ENCODE data around the gene FLOT1.
A peak's percentile ranks its signal among the peaks of the same experiment; 100 is the strongest.

The FLOT1 gene, protein sequence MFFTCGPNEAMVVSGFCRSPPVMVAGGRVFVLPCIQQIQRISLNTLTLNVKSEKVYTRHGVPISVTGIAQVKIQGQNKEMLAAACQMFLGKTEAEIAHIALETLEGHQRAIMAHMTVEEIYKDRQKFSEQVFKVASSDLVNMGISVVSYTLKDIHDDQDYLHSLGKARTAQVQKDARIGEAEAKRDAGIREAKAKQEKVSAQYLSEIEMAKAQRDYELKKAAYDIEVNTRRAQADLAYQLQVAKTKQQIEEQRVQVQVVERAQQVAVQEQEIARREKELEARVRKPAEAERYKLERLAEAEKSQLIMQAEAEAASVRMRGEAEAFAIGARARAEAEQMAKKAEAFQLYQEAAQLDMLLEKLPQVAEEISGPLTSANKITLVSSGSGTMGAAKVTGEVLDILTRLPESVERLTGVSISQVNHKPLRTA

DNA sequence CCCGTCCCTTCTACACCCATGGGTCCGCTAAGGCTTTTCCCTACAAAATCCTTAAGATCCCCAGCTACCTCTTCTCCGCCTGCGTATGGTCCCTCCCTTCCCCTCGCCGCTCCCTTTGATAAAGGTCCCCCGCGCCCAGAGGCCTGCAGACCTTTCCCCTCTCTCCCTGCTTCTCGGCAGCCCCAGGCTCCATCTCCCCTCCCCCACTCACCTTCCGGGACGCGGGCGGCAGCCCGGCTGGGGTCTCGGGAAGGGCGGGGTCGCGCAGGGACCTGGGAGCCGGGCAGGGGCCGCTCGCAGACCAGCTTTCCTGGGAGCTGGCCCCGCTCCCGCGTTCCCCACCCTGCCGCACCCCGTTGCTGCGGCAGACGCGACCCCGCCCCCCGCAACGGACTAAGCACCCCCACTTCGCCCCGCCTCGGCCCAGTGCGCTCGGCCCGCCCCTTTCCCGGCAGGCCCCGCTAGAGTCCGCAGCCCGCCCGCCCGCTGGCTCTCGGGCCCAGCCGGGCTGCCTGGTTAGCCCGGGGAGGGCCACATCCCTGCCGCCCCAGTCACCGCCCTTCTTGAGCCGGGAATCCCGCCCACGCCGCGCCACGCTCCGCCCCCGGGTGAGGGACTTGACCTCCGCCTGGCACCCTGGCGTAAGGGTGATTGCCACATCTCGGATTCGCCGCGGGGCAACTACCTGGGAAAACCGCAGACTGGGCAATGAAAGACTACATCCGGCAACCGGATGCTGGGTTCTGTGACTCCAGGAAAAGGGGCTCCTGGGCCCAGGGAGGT lies at the start of gene FLOT1:
Gene FLOT1 (minus strand): TSS at position 372 of the 783 bp plus-strand sequence. CDS start 498 bp downstream, outside the sequence.
- DNase-seq: peak; percentile 93 to 95

- no peak for DNase-seq
Measured at GRCh38 chr6:30790724-30791383, 48.4 kb upstream of the FLOT1 start.

GRCh38 chr6:30789606-30790005 lies 47.1 kb upstream of the FLOT1 start:
- DNase-seq: no peak

GRCh38 chr6:30787954-30788353 lies 45.5 kb upstream of the FLOT1 start:
- DNase-seq: no peak

- no peak for DNase-seq
Measured at GRCh38 chr6:30782425-30783014, 40.0 kb upstream of the FLOT1 start.

DNA sequence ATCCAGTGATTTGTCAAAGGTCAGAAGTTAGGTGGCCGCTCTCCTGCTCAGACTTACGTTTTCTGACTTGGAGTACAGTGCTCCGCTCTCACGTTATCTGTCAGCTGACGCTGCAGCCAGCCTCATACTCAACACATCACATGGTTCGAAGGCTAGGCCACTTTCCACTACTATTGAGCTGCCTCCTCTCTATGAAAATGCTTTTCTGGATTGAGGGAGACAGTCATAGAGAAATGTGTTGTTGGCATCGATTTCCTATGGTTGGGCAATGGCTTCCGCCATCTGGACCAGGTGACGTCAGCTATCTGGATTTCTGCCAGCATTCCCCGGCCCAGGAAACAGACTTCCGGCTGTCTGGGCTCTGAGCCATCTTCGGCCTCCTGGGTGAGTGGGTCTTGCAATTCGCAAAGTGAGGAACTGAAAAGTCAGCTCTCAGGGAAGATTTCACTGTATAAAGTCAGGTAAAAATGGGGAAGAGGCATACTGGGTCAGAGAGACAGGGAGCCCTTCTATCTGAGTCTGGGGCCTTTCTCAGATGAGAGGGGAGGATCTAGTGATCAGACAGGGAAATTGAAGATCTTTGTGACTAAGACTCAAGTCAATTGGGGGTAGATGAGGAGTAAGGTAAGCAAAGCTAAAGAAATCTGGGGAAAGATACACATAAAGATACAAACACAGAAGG lies 39.4 kb upstream of the FLOT1 start:
- DNase-seq: peak; percentile 22 to 23

GRCh38 chr6:30781395-30781742 lies 38.9 kb upstream of the FLOT1 start:
- no peak for DNase-seq

- no peak for DNase-seq
Measured at GRCh38 chr6:30780642-30780920, 38.1 kb upstream of the FLOT1 start.

- no peak for DNase-seq
Measured at GRCh38 chr6:30779850-30780641, 37.6 kb upstream of the FLOT1 start.

DNA sequence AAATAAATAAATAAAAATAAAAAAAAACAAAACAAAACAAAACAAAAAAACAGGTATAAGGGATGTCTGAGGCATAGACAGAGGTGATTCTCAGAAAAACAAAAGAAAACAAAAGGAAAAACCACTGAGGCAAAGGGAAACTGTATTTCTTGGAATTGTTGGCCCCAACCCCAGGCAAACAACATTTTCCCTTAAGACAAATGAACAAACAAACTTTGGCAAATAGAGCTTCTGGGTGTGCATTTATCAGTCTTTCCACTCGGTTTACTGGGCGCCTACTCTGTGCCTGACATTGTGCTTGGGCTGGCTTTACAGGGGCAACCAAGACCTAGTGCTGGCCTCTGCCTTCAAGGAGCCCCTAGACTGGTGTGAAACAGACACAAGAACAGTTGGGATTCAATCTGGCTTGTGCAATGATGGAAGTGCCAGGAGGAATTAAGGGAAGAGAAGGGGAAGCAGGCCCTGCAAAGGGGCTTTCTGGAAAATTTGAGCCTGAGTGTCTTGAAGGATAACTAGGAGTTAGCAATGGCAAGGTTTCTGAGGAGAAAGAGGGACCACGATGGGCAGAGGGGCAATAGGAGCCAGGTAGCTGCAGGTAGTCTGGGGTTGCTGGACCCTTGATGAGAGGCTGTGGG lies 35.6 kb upstream of the FLOT1 start:
- DNase-seq: no peak

GRCh38 chr6:30777155-30777485 lies 34.6 kb upstream of the FLOT1 start:
- no peak for DNase-seq

- no peak for DNase-seq
Measured at GRCh38 chr6:30776390-30777154, 34.1 kb upstream of the FLOT1 start.

DNA sequence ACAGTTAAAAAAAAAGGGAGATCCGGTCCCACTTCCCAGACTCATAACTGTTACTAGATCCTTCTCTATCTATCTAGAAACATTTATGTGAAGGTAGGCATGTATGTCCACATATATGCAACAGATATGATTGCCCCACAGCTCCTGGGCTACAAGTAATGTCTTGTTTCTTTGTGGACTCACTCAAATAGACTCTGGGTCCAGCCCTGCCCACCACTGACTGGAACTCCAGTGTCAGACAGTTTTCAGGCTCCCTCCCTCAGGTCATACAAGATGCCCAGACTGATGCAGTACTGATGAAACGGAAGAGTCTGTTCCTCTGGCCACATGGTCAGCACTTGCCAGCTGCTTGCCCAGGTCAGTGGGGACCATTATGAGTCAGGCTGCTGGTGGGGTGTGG lies 32.6 kb upstream of the FLOT1 start:
- no peak for DNase-seq

GRCh38 chr6:30774701-30775100 lies 32.2 kb upstream of the FLOT1 start:
- DNase-seq: no peak

- no peak for DNase-seq
Measured at GRCh38 chr6:30770592-30770991, 28.1 kb upstream of the FLOT1 start.

GRCh38 chr6:30769853-30770524 lies 27.5 kb upstream of the FLOT1 start:
- DNase-seq: no peak

GRCh38 chr6:30769088-30769852 lies 26.8 kb upstream of the FLOT1 start:
- peak; percentile 79 to 94 for DNase-seq

DNA sequence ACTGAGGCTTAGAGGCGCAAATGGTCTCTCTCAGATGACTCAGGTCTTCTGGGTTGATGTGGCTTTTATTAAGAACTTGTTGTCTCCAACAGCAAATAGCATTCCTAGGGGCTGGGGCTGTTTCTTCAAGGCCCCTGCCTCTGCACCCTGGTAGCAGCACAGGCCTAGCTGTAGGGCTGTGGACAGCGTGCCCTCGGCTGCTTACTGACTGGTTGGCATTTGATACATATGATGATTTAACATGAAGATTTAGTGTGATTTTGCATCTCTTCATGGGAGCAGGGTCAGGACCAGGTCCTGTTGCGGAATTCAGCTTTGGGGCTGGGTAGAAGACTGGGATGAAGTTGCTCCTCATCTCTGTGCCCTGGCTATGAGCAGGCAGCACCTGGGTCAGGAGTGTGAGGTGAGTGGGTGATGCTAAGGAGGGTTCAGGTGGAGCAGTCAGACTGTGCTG lies 26.2 kb upstream of the FLOT1 start:
- no peak for DNase-seq

DNA sequence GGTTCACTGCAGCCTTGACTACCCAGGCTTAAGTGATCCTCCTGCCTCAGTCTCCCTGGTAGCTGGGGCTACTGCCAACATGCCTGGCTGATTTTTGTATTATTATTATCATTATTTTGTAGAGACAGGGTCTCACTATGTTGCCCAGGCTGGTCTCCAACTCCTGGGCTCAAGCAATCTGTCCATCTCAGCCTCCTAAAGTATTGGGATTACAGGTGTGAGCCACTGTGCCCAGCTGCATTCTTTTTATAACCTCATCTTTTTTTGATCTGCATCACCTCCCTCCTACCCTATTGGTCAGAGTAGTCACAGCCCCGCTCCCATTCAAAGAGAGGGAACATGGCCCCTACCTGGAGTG lies 25.4 kb upstream of the FLOT1 start:
- DNase-seq: no peak
